GM19035 (cell line): ENCODE results near the gene NEAT1.

Source experiments
- ATAC-seq: cut with Tn5 transposase; IDR thresholded peaks from one replicate; pipeline ENCODE4 v1.9.1; 2021; ENCODE audit not compliant: unreplicated experiment

Gene NEAT1

DNA sequence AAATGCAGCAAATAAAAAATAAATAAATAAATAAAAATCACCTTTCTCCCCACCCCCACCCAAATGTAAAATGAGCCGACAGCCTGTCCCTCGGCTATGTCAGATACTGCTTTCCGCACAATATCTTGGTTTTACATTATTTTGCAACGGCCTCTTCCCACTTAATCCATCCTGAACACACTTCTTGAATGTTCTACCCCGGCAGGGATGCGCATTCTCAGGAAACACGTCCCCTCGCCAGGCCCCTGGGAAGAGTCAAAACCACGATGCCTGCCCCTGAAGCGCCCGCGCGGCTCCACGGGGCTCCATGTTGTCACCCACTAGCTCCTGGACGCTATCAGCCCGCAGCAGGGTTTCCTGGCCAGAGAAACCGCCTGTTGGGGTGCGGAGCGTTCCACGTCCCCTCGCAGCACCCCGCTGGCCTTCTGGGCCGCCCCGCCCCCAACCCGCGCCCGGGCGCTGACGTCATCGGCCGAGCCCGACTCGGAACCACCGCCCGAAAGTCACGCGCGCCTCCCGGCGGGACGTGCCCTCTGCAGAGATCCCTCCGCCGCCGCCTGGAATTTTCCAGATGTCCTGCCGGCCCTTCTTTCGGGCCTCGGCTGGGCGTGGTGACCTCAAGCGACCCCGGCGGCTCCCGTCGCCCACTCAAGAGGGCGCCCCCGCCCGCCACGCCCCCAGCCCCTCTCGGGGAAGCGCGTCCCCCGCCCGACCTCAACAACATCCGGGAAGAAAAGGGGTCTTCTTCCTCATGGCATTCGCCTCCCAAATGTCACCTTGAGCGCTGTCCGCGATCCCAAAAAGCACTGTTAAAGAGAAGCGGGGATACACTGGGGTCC lies 585 bp upstream of the NEAT1 start:
- ATAC-seq, result peak; percentile 26

DNA sequence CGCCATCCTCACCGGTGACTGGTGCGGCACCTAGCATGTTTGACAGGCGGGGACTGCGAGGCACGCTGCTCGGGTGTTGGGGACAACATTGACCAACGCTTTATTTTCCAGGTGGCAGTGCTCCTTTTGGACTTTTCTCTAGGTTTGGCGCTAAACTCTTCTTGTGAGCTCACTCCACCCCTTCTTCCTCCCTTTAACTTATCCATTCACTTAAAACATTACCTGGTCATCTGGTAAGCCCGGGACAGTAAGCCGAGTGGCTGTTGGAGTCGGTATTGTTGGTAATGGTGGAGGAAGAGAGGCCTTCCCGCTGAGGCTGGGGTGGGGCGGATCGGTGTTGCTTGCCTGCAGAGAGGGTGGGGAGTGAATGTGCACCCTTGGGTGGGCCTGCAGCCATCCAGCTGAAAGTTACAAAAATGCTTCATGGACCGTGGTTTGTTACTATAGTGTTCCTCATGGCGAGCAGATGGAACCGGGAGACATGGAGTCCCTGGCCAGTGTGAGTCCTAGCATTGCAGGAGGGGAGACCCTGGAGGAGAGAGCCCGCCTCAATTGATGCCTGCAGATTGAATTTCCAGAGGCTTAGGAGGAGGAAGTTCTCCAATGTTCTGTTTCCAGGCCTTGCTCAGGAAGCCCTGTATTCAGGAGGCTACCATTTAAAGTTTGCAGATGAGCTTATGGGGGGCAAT lies 1.1 kb downstream of the NEAT1 start:
- ATAC-seq, result no peak

DNA sequence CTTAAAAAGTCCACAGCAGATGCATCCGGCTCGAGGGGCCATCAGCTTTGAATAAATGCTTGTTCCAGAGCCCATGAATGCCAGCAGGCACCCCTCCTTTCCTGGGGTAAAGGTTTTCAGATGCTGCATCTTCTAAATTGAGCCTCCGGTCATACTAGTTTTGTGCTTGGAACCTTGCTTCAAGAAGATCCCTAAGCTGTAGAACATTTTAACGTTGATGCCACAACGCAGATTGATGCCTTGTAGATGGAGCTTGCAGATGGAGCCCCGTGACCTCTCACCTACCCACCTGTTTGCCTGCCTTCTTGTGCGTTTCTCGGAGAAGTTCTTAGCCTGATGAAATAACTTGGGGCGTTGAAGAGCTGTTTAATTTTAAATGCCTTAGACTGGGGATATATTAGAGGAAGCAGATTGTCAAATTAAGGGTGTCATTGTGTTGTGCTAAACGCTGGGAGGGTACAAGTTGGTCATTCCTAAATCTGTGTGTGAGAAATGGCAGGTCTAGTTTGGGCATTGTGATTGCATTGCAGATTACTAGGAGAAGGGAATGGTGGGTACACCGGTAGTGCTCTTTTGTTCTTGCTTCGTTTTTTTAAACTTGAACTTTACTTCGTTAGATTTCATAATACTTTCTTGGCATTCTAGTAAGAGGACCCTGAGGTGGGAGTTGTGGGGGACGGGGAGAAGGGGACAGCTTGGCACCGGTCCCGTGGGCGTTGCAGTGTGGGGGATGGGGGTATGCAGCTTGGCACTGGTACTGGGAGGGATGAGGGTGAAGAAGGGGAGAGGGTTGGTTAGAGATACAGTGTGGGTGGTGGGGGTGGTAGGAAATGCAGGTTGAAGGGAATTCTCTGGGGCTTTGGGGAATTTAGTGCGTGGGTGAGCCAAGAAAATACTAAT lies 1.9 kb downstream of the NEAT1 start:
- no peak for ATAC-seq

DNA sequence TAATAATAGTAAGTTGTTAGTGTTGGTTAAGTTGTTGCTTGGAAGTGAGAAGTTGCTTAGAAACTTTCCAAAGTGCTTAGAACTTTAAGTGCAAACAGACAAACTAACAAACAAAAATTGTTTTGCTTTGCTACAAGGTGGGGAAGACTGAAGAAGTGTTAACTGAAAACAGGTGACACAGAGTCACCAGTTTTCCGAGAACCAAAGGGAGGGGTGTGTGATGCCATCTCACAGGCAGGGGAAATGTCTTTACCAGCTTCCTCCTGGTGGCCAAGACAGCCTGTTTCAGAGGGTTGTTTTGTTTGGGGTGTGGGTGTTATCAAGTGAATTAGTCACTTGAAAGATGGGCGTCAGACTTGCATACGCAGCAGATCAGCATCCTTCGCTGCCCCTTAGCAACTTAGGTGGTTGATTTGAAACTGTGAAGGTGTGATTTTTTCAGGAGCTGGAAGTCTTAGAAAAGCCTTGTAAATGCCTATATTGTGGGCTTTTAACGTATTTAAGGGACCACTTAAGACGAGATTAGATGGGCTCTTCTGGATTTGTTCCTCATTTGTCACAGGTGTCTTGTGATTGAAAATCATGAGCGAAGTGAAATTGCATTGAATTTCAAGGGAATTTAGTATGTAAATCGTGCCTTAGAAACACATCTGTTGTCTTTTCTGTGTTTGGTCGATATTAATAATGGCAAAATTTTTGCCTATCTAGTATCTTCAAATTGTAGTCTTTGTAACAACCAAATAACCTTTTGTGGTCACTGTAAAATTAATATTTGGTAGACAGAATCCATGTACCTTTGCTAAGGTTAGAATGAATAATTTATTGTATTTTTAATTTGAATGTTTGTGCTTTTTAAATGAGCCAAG lies 2.7 kb downstream of the NEAT1 start:
- no peak for ATAC-seq

DNA sequence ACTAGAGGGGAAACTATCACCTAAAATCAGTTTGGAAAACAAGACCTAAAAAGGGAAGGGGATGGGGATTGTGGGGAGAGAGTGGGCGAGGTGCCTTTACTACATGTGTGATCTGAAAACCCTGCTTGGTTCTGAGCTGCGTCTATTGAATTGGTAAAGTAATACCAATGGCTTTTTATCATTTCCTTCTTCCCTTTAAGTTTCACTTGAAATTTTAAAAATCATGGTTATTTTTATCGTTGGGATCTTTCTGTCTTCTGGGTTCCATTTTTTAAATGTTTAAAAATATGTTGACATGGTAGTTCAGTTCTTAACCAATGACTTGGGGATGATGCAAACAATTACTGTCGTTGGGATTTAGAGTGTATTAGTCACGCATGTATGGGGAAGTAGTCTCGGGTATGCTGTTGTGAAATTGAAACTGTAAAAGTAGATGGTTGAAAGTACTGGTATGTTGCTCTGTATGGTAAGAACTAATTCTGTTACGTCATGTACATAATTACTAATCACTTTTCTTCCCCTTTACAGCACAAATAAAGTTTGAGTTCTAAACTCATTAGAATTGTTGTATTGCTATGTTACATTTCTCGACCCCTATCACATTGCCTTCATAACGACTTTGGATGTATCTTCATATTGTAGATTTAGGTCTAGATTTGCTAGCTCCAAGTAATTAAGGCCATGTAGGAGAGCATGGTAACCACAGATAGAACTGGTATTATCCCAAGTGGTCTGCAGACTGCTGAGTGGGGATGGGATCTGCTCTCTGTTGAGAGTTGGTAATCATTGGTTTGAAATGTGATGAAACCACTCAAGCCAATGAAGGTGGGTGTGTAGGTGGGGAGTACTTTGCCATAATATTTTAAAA lies 3.6 kb downstream of the NEAT1 start:
- peak; percentile 25 for ATAC-seq

DNA sequence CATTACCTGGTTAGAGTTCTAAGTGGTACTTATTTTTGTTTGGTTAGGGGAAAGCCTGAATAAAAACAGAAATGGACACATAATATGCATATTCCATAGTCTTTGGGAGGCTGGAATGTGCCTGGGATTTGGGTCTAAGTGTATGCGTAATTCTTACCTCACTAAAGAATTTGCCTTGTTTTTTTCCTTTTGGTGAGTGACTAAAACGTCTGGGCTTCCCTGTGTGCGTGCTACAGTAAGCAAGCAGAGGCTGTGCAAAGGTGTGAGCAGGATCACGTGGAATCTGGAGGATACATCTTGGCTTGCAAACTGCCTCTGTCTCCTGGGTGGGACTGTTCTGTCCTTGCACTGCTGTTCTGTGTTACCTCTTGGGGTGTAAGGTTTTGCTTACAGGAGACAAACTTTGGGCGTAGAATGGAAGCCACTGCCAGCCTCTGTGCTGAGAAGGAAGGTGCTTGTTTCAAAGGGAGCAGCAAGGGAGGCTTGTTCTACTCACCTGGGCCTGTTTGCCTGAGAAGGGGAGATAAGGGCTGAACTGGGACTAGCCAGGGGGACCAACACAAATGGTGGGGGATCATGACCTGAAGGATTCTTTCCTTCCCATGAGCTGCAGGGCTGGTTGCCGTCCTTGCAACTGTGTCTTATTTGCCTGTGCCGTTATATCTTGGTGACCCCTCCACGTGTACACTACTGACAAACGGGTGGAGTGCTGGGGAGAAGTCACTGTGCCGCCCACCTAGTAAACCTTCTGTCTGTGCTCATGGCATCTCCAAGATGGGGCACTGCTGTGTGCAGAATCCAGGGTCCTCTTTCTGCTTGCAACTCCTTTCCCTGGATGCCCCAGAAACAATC lies 4.5 kb downstream of the NEAT1 start:
- ATAC-seq, result no peak

DNA sequence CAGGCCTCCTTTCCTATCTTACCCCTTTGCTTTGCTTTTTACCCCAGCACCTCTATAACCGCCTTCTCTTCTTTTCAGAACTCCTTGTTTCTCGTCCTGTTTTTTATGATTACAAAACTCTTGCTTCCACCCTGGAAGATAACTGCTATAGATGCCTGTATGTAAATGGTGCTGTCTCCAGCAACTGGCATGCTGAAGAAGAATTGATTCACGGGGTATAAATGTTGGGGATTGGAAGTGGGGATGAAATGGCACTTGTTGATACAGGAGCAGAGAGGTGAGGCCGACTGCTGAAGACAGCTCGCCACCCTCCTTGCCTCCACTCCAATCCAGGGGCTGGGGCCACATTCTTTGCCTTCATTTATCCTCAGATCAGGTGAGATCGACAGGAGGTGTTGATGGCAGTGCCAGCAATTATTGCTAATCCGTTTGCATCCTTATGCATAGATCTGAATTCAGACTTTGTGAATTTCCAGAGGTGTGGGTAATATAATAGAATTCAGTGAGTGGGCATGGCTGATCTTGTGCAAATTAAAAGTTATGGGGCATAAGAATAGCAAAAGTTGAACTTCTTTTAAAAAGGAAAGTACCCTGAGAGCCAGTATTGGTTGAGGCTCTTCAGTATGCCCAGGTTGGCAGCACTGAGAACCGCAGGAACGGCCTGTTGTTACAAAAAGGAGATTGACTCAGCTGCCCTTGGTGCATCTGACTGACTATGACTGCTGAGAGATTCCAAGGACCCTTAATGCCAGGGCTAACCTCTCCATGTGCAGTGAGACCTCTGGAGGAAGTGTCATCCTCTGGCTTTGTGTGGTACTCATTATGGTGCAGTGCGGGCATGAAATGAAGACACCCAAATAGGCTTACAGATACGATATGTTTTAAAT lies 5.3 kb downstream of the NEAT1 start:
- no peak for ATAC-seq

DNA sequence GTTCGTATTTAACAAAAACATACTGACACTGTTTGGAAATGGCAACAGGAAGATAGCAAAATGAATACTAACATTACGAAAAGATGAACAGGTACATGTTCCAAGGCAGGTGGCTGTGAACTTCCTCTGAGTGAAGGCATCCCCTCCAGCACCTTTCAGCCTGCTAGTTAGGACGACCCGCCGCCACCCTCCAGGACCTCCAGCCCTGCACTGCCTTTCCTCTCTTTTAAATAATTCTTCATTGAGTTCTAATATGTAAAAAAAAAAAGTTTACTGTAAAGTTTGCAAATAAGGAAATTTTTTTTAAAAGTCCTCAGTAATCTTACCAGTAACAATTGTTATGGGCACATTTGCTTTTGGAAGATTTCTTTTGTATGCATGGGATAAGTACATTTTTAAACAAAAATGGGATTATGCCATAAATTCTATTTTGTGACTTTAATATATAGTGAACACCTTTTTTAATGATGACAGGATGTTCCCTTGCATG lies 6.0 kb downstream of the NEAT1 start:
- no peak for ATAC-seq

DNA sequence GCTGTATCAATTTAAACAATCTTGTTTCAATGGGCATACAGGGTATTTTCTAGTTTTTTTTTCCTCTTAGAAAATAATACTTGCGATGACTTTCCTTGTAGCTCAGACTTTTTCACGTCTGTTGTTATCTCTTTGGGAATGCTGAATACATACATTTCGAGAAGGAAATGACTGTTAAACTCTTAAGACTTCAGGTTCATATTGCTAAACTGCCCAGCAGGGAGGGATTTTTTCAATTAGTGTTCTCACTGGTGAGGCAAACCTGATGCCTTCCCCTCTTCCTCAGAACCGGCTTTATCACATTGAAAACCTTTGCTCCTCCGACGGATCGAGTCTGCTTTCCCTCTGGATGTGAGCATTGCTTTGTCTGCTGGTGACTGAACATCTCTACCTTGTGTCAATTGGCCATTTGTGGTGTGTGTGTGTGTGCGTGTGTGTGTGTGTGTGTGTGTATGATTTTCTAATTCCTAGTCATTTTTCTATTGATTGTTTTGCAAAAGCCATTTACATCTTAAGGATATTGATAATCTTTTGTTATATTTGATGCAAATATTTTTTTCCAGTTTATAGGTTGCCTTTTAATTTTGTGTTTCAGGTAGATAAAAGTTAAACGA lies 6.6 kb downstream of the NEAT1 start:
- no peak for ATAC-seq

DNA sequence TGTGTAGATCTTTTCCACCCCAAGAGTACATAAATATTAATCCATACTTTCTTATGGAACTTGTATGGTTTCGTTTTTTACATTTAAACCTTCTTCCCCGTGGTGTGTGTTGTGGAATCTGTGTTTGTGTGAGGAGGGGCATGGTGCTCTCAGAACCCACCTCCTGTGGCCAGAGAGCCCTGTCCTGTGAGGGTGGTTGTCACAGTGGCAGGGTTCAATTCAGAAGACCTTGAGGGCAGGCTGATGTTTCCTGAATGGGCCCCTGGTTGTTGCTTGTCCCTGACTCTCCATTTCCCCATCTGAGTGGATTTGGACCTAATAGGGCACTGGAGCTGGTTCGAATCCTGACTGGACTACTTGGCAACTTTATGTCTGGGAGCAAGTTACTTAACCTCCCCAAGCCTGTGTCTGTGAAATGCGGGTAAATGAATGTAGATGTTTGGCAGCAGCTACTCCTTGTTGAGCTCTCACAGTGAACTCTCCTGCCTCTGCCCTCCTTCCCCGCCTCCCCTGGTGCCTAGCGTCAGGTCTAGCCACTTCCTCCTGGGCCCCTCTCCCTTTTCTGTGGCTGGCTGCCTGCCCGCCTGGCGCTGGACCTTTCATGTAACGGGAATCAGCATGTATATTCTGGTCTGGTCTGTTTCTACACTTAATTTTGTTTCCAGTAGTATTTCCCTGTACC lies 7.3 kb downstream of the NEAT1 start:
- ATAC-seq, result no peak

DNA sequence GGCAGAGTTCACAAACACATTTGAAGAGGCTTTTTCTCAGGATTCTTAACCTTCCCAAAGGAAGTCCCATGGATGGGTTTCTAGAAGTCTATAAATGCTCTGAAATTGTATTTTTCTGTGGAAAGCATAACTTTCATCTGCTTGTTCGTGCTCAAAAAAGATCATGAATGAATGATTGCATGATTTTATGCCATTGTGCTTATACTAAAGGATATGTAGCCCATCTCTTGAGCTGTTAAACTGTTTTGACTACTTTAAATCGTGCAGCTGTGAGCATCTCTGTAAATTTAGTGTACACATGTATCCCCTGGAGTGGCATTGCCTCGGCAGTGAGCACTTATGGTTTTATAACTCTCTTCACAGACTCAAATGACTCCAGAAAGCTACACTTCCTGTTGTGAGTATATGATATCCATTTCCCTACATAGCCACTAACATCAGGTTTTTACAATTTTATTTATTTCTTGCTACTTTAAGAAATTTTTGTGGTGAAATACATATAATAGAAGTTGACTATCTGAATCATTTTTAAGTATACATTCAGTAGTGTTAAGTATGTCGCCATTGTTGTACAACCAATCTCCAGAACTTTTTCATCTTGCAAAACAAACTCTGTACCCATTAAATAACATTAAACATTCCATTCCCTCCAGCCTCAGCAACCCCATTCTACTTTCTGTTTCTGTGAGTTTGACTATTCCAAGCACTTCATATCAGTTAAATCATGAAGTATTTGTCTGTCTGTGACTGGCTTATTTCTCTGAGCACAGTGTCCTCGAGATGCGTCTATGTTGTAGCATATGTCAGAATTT lies 8.0 kb downstream of the NEAT1 start:
- no peak for ATAC-seq

DNA sequence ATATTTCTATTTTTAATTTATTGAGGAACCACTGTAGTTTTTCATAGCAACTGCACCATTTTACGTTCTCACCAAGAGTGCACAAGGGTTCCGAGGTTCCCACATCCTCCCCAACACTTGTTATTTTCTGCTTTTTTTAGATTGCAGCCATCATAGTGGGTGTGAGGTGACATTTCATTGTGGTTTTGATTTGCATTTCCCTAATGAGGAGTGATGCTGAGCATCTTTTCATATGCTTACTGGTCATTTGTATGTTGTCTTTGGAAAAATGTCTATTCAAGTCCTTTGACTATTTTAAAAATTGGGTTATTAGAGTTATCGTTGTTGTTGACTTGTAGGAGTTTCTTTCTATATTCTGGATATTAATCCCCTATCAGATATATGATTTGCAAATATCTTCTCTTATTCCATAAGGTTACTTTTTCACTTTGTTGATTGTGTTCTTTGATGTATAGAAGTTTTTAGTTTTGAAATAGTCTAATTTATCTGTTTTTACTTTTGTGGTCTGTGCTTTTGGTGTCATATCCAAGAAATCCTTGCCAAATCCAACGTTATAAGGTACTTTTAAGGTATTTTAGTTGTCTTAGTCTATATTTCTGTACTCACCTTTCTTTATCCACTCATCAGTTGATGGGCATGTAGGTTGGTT lies 9.0 kb downstream of the NEAT1 start:
- ATAC-seq, result no peak

DNA sequence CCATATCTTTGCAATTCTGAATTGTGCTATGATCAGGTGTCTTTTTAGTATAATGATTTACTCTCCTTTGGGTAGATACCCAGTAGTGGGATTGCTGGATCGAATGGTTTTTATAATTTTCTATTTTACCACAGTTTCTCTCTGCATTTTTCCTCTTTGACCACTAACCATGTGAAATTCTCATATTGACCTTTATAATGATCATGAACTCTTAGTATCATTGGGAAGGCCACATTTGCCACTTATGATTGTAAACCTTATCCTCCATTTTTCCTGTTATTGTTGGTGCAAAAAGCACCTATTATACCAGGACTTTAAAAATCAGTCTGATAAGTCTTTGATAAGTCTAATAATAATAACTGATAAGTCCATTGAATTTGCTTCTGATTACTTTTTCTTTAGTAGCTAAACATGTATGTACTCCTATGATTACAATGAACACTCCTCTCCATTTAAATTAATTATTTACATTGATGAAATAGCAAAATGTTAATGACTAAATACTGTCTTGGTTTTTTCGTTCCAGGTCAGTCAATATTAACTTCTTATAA lies 9.6 kb downstream of the NEAT1 start:
- ATAC-seq, result no peak

DNA sequence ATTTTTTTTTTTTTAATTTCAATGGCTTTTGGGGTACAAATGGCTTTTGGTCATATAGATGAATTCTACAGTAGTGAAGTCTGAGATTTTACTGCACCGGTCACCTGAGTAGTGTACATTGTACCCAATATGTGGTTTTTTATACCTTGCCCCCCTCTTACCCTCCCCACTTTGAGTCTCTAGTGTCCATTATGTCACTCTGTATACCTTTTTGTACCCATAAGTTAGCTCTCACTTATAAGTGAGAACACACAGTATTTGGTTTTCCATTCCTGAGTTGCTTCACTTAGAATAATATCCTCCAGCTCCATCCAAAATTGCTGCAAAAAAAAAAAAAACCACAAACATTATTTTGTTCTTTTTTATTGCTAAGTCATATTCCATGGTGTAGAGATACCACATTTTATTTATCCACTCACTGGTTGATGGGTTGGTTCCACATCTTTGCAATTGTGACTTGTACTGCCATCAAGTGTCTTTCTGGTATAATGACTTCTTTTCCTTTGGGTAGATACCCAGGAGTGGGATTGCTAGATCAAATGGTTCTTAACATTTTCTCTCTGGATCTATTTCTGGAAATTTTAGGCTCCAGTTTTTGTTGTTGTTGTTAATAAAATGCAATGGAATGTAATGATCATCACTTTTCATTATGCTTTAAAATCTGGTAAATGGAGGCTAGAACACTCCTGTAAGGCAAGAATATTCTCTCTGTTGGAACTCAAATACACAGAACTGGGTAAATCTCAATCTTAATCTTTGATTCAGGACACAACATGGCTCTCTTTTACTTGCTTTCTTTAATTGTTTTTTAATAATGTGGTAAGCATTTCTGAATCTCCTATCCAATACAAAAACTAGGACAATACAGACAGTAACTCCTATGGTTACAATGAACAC lies 10.3 kb downstream of the NEAT1 start:
- no peak for ATAC-seq
